Mesothelial cell of epicardium (in vitro differentiated cells): ENCODE results near the gene ISCA1. TPM values are rescaled to one million over a fixed set of nuclear protein-coding genes. Genes with fewer than 3 reads are reported as not detected.
"Not testable (repeated sequence)": the region's sequence is repeated elsewhere in the genome, so short reads cannot be mapped to it uniquely, and the experiment has no call there.

Experiments used
- DNase-seq, 2 experiments: peaks; one replicate each; pipeline ENCODE4 v3.0.0; 2021; ENCODE audit warnings: low spot score in 2 of 2; ENCODE audit not compliant: unreplicated experiment in 2 of 2
- H3K27ac Mint-ChIP-seq: 2 replicates; pipeline ENCODE4 v1.8.0; 2021; ENCODE audit warnings: mixed read lengths
- H3K27me3 Mint-ChIP-seq: 2 replicates; pipeline ENCODE4 v1.8.0; 2021; ENCODE audit warnings: low read depth, mixed read lengths
- H3K36me3 Mint-ChIP-seq: 2 replicates; pipeline ENCODE4 v1.8.0; 2021; ENCODE audit warnings: mixed read lengths
- H3K4me1 Mint-ChIP-seq: 2 replicates; pipeline ENCODE4 v1.8.0; 2021; ENCODE audit warnings: mixed read lengths
- H3K4me3 Mint-ChIP-seq: 2 replicates; pipeline ENCODE4 v1.8.0; 2021; ENCODE audit warnings: mild to moderate bottlenecking, moderate library complexity, mixed read lengths
- H3K9me3 Mint-ChIP-seq: 2 replicates; pipeline ENCODE4 v1.8.0; 2021; ENCODE audit warnings: mixed read lengths
- CTCF ChIP-seq: fragments of 200-600 bp; sonication (generic); IDR thresholded peaks from one replicate; pipeline ENCODE4 v1.5.0; 2021; ENCODE audit warnings: antibody characterized with exemption; ENCODE audit not compliant: unreplicated experiment
- total RNA-seq: library from RNA; stranded (reverse); gene quantifications from 3 replicates; pipeline ENCODE4 v1.2.1, GENCODE V29; 2021

The ISCA1 gene
- total RNA-seq, 1 donor from 2014 or later, result 23.4 TPM

DNA sequence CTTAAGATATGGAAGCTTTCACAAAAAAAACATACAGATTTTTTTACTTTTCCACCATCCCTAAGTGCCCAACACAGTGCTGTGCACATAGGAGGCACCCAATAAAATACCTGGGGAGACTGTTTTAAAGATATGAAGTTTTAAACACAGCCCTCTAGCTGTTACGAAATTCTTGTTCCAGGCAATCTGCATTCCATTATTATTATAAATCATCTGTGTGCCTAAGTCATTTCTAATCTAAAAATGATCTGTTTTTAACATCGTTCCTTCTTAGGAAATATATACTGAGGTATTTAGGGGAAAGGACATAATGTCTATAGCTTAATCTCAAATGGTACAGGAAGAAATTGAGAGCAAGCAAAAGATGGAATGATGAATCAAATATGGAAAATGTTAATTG lies 32.7 kb upstream of the ISCA1 start:
- H3K27ac Mint-ChIP-seq, result no peak overlapping the region
- H3K9me3 Mint-ChIP-seq, result peaks cover 5% of the 10 kb centered on the region
- H3K27me3 Mint-ChIP-seq, result no peaks in the 10 kb centered on the region
- no peak for DNase-seq
- no peak overlapping the region for H3K4me3 Mint-ChIP-seq
- H3K36me3 Mint-ChIP-seq, result peaks cover 61% of the 10 kb centered on the region
- TF ChIP-seq CTCF, result no peak
- peaks cover 2% of the 10 kb centered on the region for H3K4me1 Mint-ChIP-seq

DNA sequence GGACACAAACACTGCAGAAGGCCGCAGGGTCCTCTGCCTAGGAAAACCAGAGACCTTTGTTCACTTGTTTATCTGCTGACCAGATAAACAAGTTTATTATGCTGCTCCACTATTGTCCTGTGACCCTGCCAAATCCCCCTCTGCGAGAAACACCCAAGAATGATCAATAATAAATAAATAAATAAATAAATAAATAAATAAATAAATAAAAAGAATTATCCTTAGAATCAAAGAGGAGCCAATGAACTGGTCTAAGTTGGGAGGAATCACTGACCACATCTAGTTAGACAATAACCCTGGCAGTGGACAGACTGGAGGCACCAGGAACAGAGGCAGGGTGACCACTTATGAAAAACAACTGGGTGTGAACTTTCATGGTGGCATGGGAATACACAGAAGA lies 30.6 kb upstream of the ISCA1 start:
- H3K4me1 Mint-ChIP-seq, result not testable (repeated sequence)
- H3K36me3 Mint-ChIP-seq, result peaks cover 65% of the 10 kb centered on the region

DNA sequence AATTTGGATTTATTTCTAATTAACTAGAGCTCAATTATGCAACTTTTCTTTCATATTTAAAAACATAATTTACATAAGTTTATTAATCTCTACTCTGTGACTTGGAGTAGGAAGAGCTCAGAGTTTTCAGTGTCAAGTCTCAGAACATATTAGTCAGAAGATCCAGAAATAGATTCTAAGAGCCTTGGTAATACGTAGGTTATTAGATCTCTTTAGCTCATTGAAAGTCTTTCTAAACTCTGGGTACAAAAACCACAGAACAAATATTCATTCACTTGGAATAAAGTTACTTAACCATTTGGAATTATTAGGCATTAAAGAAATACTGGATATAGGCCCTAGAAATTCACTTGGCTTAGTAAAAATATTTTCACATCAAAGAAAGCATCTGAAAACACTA lies 26.3 kb upstream of the ISCA1 start:
- DNase-seq, result no peak
- no peak overlapping the region for H3K27ac Mint-ChIP-seq
- peaks cover 13% of the 10 kb centered on the region for H3K4me1 Mint-ChIP-seq
- no peak for TF ChIP-seq CTCF
- H3K36me3 Mint-ChIP-seq, result peaks cover 52% of the 10 kb centered on the region
- peaks cover 5% of the 10 kb centered on the region for H3K9me3 Mint-ChIP-seq
- H3K27me3 Mint-ChIP-seq, result no peaks in the 10 kb centered on the region
- no peak overlapping the region for H3K4me3 Mint-ChIP-seq

More for the DNA sequence above, 30.6 kb upstream of the ISCA1 start:
- H3K4me3 Mint-ChIP-seq, DNase-seq, H3K9me3 Mint-ChIP-seq, H3K27ac Mint-ChIP-seq, H3K27me3 Mint-ChIP-seq: not testable (repeated sequence)

DNA sequence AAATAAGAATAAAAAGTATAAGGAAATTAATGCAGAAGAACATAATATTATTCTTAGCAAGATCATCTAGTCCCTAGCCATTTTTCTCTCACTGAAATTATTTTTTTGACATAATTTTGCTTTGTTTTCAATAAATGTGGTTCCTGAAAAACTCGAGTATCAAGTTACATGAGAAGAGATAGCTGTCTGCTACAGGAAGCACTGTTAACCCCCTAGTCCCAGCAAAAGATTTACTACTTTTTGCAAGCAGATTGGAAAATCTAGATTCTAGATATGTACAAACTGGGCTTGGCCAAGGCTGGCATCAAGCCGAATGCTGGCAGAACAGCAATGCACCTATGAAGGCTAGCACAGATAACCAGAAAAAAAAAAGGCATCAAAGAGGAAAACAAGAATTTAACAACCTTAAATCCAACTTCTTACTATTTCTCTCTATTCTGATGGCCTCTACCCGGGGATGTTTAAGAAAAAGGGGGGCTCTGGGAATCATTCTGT lies 21.9 kb upstream of the ISCA1 start:
- H3K4me3 Mint-ChIP-seq, result no peak overlapping the region
- H3K4me1 Mint-ChIP-seq, result peaks cover 17% of the 10 kb centered on the region
- no peaks in the 10 kb centered on the region for H3K27me3 Mint-ChIP-seq
- no peaks in the 10 kb centered on the region for H3K9me3 Mint-ChIP-seq
- H3K36me3 Mint-ChIP-seq, result peaks cover 39% of the 10 kb centered on the region
- TF ChIP-seq CTCF, result no peak
- peak overlapping the region; percentile 89 for H3K27ac Mint-ChIP-seq
- DNase-seq, result no peak

DNA sequence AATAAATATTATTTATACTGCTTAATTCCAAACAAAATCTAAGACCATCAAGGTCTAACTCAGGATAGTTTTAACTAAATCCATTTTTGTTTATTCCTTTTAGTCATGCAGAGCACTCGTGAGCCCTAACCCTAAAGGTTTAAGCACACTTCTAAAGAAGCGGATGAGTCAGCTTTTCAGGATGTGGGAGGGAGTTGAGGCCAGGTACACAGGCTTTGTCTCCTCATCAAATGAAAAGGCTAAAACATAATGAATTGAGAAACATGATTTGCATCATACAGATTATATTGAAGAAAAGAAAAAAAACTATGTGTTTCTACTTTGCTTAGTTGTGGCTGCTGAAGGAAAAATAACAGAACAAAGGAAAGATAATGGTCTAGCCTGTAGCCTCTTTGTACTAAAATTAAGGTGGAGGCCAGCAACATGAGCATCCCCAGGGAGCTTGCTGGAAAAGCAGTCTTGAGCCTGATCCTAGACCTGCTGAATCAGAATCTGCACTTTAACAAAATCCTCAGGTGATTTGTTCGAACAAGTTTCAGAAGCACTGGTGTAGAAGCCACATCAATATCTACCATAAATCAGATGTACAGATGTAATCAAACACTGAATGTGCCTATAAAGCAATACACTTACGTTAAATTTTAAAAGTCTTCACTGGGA lies 21.1 kb upstream of the ISCA1 start:
- H3K36me3 Mint-ChIP-seq, result peaks cover 36% of the 10 kb centered on the region
- TF ChIP-seq CTCF, result no peak
- H3K27me3 Mint-ChIP-seq, result no peaks in the 10 kb centered on the region
- no peaks in the 10 kb centered on the region for H3K9me3 Mint-ChIP-seq
- H3K27ac Mint-ChIP-seq, result peak overlapping the region; percentile 70
- peaks cover 17% of the 10 kb centered on the region for H3K4me1 Mint-ChIP-seq
- no peak overlapping the region for H3K4me3 Mint-ChIP-seq
- DNase-seq, result no peak

- Mint-ChIP-seq H3K4me3 (no peak overlapping the region), H3K27me3 (no peaks in the 10 kb centered on the region), H3K36me3 (peaks cover 39% of the 10 kb centered on the region), H3K9me3 (no peaks in the 10 kb centered on the region), H3K27ac (no peak overlapping the region), H3K4me1 (peaks cover 17% of the 10 kb centered on the region)
- no peak for DNase-seq
- TF ChIP-seq CTCF, result no peak
These were observed 19.3 kb upstream of the ISCA1 start for GRCh38 chr9:86301686-86302085.
